HG03039 (cell line): ENCODE results near the gene TRDMT1.

Experiments used
- ATAC-seq: cut with Tn5 transposase; IDR thresholded peaks from one replicate; pipeline ENCODE4 v1.9.1; 2021; ENCODE audit warnings: mild to moderate bottlenecking, moderate library complexity; ENCODE audit not compliant: unreplicated experiment

The TRDMT1 gene, protein sequence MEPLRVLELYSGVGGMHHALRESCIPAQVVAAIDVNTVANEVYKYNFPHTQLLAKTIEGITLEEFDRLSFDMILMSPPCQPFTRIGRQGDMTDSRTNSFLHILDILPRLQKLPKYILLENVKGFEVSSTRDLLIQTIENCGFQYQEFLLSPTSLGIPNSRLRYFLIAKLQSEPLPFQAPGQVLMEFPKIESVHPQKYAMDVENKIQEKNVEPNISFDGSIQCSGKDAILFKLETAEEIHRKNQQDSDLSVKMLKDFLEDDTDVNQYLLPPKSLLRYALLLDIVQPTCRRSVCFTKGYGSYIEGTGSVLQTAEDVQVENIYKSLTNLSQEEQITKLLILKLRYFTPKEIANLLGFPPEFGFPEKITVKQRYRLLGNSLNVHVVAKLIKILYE

GRCh38 chr10:17200912-17201793, at the start of gene TRDMT1:
TSS of gene TRDMT1 (minus strand) at chr10:17201672. CDS start at chr10:17201634, 38 bp downstream.
- ATAC-seq: peak; percentile 97

DNA sequence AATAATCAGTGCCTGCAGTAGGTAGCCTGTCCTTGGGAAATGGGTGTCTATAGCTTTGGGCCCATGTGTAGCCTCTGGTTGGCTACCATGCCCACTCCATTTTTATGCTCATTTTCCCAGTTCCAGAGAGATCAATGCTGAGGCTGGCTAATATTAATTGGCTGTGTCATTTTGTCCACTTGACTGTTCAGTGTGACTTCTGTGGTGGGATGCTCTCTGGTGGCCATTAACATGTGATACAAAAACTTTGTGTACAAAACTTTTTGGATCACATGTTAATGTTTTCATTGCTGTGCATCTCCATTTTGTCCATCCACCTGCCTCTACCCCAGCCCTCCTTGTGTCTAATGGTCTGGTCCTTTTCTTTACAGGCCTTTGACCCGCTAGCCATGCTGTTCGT, 49.3 kb upstream of the TRDMT1 start:
- no peak for ATAC-seq

- no peak for ATAC-seq
These were observed 48.3 kb upstream of the TRDMT1 start for GRCh38 chr10:17249820-17250219.

- no peak for ATAC-seq
These were observed 47.5 kb upstream of the TRDMT1 start for GRCh38 chr10:17248964-17249363.

- ATAC-seq: no peak
These were observed 45.7 kb upstream of the TRDMT1 start for GRCh38 chr10:17247210-17247609.

GRCh38 chr10:17244700-17245365, 43.4 kb upstream of the TRDMT1 start:
- ATAC-seq: no peak

DNA sequence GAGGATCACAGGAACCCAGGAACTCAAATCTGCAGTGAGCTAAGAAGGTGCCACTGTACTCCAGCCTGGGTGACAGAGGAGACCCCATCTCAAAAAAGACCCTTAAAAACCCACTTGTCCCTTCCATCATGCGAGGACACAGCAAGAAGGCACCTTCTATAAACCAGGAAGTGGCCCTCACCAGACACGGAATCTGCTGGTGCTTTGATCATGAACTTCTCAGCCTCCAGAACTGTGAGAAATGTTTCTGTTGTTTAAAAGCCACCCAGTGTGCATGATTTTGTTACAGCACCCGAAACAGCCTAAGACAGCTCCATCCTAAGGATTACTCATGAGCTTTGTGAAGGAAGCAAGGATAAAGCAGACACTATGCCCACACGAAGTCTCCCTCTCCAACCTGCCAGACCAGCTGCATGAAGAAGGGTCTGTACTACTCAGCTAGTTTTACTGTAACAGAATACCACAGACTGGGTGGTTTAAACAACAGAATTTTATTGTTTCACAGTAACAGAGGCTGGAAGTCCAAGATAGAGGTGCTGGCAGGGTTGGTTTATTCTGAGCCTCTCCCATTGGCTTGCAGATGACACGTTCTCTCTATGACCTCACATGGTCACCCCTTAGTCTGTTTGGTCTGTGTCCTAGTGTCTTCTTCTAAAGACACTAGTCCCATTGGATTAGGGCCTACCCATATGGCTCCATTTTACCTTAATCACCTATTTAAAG, 40.3 kb upstream of the TRDMT1 start:
- ATAC-seq: no peak

DNA sequence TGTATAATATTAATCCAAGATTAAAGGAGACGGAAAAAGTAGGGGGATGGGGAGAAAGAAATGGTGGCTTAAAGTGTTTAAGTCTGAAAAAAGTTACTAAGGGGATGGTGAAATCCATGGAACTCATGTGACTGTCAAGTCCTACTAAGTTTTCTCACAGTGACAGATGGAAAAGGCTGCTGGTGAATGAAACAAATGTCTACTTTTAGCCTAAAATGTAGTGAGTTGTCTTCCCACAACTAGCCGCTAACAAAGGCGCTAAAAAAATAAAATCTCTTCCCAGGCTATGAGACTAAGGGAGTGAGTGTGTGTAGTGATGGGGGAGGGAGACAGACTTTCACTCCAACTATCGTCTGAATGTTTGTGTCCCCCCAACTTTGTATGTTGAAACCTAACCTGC, 39.1 kb upstream of the TRDMT1 start:
- ATAC-seq: no peak

GRCh38 chr10:17240096-17240495, 38.6 kb upstream of the TRDMT1 start:
- no peak for ATAC-seq

GRCh38 chr10:17239345-17240085, 38.0 kb upstream of the TRDMT1 start:
- no peak for ATAC-seq

DNA sequence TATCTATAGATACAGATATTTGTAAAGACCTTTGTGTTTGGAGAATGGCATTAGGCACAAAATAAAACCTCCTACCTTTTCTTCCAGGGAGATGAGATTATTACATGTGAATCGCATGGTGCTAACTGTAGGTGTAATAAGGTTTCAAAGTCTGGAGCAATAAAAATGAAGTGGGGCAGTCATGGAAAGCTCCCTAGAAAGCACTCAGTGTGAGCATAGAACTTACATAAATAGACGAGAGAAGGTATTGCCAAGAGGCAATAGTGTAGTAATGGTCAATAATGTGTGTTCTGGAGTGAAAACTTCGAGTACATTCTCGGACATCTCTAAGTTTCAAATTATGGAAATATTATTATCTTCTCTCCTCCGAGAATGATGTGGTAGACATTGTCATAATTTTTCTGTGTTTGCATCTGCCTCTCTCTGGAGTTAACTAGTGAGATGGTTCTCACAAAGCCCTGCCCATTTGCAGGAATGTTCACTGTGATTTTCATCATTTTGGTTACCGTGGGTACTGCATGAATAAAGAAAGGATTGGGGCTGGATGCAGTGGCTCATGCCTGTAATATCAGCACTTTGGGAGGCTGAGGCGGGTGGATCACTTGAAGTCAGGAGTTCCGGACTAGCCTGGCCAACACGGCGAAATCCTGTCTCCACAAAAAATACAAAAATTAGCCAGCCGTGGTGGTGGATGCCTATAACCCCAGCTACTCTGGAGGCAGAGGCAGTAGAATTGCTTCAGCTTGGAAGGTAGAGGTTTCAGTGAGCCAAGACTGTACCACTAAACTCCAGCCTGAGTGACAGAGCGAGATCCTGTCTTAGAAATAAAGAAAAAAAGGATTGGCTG, 37.2 kb upstream of the TRDMT1 start:
- no peak for ATAC-seq

GRCh38 chr10:17237915-17238444, 36.5 kb upstream of the TRDMT1 start:
- no peak for ATAC-seq

- no peak for ATAC-seq
These were observed 35.7 kb upstream of the TRDMT1 start for GRCh38 chr10:17237149-17237527.

DNA sequence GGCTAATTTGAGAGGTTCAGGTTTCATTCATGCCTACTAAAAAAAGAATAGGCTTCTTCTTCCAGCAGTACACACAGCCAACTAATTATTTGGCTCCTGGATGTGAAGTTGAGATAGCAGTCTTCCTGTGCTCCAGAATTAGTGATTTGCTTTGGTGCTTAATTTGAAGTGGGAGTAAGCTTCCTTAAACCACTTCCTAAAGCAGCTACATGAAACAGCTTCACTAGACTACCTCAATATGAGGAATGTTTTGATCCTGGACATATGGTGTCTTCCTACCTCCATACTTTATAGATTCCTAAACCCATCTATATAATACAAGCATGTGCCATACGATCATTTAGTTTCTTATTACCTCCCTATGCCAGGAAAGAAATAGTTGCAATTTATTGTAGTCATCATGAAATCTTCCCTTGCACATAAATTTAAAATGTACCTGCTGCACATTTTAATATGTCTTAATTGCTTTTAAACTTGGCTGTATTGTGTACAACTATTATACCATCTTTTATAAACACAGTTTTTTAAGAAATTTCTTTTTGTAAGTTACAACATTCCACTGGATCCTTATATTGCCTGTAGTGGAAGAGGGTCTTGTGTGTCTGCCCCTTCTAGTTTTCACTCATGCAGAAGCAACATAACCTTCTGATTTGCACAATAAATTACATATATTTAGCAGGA, 35.1 kb upstream of the TRDMT1 start:
- ATAC-seq: no peak

DNA sequence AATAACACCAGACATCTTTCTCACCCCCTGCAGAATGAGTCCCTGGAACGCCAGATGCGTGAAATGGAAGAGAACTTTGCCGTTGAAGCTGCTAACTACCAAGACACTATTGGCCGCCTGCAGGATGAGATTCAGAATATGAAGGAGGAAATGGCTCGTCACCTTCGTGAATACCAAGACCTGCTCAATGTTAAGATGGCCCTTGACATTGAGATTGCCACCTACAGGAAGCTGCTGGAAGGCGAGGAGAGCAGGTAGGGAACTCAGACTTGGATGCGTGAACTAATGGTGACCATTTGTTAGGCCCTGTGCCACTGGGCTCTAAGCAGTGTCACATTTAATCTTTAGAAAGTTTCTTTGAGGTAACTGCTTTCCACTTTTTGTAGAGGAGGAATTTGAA, 33.7 kb upstream of the TRDMT1 start:
- ATAC-seq: no peak

DNA sequence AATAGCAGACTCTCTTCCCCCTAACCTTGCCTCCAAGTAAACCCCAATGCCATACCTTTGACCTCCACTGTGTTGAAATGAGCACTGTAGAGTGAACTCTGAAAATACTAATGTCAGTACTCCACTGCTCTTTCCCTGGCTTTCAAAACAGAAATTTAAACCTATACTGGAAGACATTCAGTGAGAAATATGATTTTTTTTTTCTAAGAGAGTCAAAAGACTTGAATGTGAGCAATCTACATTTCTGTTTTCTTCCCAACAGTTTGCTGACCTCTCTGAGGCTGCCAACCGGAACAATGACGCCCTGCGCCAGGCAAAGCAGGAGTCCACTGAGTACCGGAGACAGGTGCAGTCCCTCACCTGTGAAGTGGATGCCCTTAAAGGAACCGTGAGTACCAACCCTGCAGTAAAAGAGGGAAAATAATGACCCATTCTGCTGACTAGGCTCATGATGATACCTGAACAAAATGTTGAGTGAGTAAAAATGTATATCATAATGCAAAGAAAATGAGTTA, 33.0 kb upstream of the TRDMT1 start:
- no peak for ATAC-seq

- ATAC-seq: no peak
These were observed 32.0 kb upstream of the TRDMT1 start for GRCh38 chr10:17233286-17233991.
